HEK293T (cell line): ENCODE measurements around the gene GPR85.

Experiments
- CTCF ChIA-PET: fragments of 350-600 bp; formaldehyde crosslinking; extraction: SDS; loops from one replicate; lab custom pipeline; 2021; ENCODE audit warnings: antibody characterized with exemption, inconsistent platforms; lab: Yijun Ruan, JAX
- POLR2A ChIA-PET: fragments of 350-600 bp; formaldehyde crosslinking; extraction: SDS; loops from one replicate; lab custom pipeline; 2020; ENCODE audit warnings: antibody characterized with exemption, inconsistent platforms; lab: Yijun Ruan, JAX
- DNase-seq: peaks from one replicate; pipeline ENCODE4 v3.0.0; 2012; ENCODE audit warnings: mixed read lengths; ENCODE audit errors: extremely low spot score
- ARNT ChIP-seq: fragments of 450-650 bp; IDR thresholded peaks from 2 replicates; pipeline ENCODE4 v1.6.1; 2017; ENCODE audit warnings: mild to moderate bottlenecking
- BHLHE40 ChIP-seq: fragments of 450-650 bp; IDR thresholded peaks from 2 replicates; pipeline ENCODE4 v1.6.1; 2016; ENCODE audit warnings: mild to moderate bottlenecking, moderate library complexity, borderline replicate concordance
- CTBP1 ChIP-seq: fragments of 450-650 bp; IDR thresholded peaks from 2 replicates; pipeline ENCODE4 v1.6.1; 2016; ENCODE audit warnings: borderline replicate concordance
- ELF4 ChIP-seq: fragments of 450-650 bp; IDR thresholded peaks from 2 replicates; pipeline ENCODE4 v1.6.1; 2017; ENCODE audit warnings: antibody characterized with exemption
- FOXA1 ChIP-seq: fragments of 450-650 bp; IDR thresholded peaks from 2 replicates; pipeline ENCODE4 v1.6.1; 2016; ENCODE audit warnings: mild to moderate bottlenecking
- FOXK2 ChIP-seq: fragments of 450-650 bp; IDR thresholded peaks from 2 replicates; pipeline ENCODE4 v1.6.1; 2016; ENCODE audit warnings: mild to moderate bottlenecking
- FOXM1 ChIP-seq: fragments of 450-650 bp; IDR thresholded peaks from 2 replicates; pipeline ENCODE4 v1.6.1; 2017; ENCODE audit warnings: mild to moderate bottlenecking, borderline replicate concordance
- HDGF ChIP-seq: fragments of 450-650 bp; IDR thresholded peaks from 2 replicates; pipeline ENCODE4 v1.6.1; 2017; ENCODE audit warnings: antibody characterized with exemption, borderline replicate concordance
- L3MBTL2 ChIP-seq: fragments of 450-650 bp; conservative IDR thresholded peaks from 2 replicates; pipeline ENCODE4 v1.6.1; 2016; ENCODE audit warnings: mild to moderate bottlenecking
- LEF1 ChIP-seq: fragments of 450-650 bp; IDR thresholded peaks from 2 replicates; pipeline ENCODE4 v1.6.1; 2017; ENCODE audit warnings: mild to moderate bottlenecking, borderline replicate concordance
- NFRKB ChIP-seq: fragments of 450-650 bp; IDR thresholded peaks from 2 replicates; pipeline ENCODE4 v1.6.1; 2016; ENCODE audit warnings: mild to moderate bottlenecking, moderate library complexity
- SP1 ChIP-seq: fragments of 450-650 bp; IDR thresholded peaks from 2 replicates; pipeline ENCODE4 v1.6.1; 2017
- SUZ12 ChIP-seq: fragments of 450-650 bp; IDR thresholded peaks from 2 replicates; pipeline ENCODE4 v1.6.1; 2016; ENCODE audit warnings: mild to moderate bottlenecking
- TARDBP ChIP-seq: fragments of 450-650 bp; IDR thresholded peaks from 2 replicates; pipeline ENCODE4 v1.6.1; 2016
- ZNF384 ChIP-seq: fragments of 450-650 bp; IDR thresholded peaks from 2 replicates; pipeline ENCODE4 v1.6.1; 2016
- TF ChIP-seq, protein P1 (sequence below): fragments of 450-650 bp; IDR thresholded peaks from 2 replicates; pipeline ENCODE4 v1.6.1; 2016

Gene GPR85

DNA sequence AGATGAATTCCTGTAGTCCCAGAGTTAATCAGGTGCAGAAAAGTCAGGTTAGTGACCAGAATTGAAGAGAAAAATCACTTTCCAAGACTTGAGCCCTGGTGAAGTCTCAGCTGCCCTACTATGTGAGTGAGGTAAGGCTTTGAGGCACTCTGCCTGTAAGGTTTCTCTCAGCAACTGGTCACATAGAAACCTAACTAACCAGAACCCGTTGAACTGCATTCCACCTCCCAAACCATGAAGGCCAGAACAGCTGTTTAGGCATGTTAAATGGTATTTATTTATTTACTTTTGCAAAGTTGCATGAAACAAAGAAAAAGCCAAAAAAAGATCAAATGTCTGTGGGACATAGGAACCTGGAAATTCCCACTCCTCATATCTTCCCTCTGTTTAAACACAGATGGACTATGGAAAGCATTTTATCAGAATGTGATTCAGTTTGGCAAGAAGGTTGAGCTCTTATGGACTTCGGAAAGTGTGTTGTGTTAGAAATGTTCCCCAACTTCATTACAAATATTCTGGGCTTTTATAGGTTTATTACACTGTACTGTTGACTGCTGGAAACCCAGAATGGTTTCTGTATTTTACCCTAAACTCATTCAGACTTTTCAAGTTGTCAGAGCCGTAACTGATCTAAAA is 12.8 kb upstream of the GPR85 start:
- CTCF ChIA-PET: interaction anchor here (1.1 kb wide), 1 partner anchor 10 kb away, joined by 3 read pairs; no protein-coding TSS in a partner anchor
- DNase-seq: no peak
- POLR2A ChIA-PET: interaction anchor here (1.1 kb wide), 1 partner anchor 11 kb away, joined by 3 read pairs; no protein-coding TSS in a partner anchor
- TF ChIP-seq LEF1 (no peak), FOXA1 (no peak), HDGF (no peak), SUZ12 (no peak), FOXM1 (no peak), FOXK2 (no peak), SP1 (no peak), TARDBP (no peak), NFRKB (no peak), ZNF384 (no peak), BHLHE40 (no peak), ARNT (no peak), CTBP1 (no peak), ELF4 (no peak)
- TF ChIP-seq, protein P1, sequence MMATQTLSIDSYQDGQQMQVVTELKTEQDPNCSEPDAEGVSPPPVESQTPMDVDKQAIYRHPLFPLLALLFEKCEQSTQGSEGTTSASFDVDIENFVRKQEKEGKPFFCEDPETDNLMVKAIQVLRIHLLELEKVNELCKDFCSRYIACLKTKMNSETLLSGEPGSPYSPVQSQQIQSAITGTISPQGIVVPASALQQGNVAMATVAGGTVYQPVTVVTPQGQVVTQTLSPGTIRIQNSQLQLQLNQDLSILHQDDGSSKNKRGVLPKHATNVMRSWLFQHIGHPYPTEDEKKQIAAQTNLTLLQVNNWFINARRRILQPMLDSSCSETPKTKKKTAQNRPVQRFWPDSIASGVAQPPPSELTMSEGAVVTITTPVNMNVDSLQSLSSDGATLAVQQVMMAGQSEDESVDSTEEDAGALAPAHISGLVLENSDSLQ: no peak

DNA sequence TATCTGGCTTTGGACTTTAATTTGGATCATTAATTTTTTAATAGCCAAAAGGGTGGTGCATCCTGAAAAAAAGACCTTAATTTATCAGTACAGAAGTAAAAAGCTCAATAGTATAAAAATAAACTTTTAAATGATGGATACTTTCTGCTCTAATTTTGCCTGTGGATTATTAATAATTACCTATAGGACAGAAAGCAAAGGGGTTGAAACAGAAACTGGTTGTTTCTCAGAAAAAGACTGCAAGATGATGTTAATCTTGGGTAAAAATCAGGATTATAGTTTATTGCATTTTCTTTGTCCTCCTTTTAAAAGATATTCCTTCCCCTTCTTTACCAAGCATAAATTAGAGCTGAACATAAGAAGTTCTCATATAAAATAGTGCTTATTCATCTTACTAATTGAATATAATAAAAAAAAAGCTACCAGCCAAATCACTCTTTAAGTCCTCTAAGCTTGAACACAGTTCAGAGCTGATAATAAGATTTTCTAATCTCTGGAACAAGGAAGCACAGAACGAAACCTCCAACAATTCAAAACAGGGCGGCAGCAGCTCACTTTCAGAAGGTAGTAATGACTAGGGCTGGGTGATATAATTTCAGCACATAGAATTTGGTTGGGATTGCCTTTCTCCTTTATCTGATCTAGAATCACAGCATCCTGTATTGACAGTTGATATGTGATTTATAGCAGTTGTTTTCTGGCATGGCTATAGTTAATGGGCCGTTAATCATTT is 8.1 kb upstream of the GPR85 start:
- ChIA-PET POLR2A (interaction anchor here (1.8 kb wide), 1 partner anchor 8 kb away, joined by 4 read pairs; the partner anchor contains the start of gene GPR85), CTCF (no interaction called here)
- DNase-seq: no peak
- TF ChIP-seq, protein P1: 0 out of 2 replicates have a peak, but pooled peaks have one; percentile 7
- TF ChIP-seq L3MBTL2: no peak

DNA sequence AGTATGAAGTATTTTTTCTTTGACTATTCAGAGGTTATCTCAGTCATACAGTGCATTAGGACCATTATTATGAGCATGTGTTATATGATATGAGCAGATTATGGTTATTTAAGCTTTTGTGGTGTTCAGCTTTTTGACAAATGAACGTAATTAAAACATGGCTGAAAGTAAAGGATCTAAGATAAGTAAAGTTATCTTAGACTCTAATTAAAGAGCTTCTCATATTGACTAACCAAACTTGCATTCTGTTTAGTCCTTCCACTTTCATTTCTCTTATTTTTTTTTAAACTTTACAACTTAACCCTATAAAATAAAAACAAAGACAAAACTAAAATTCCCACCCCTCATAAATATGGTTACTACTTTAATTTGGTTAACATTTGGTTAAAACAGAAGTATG is 6.9 kb upstream of the GPR85 start:
- CTCF ChIA-PET: interaction anchor here (0.5 kb wide), 1 partner anchor 533 kb away, joined by 4 read pairs; no protein-coding TSS in a partner anchor
- no peak for DNase-seq
- POLR2A ChIA-PET: interaction anchor here (1.0 kb wide), 1 partner anchor 155 kb away, joined by 3 read pairs; no protein-coding TSS in a partner anchor
- no peak for TF ChIP-seq ZNF384
- TF ChIP-seq FOXA1: no peak
- no peak for TF ChIP-seq LEF1
- no peak for TF ChIP-seq HDGF
- no peak for TF ChIP-seq CTBP1
- TF ChIP-seq BHLHE40: no peak
- TF ChIP-seq FOXM1: no peak
- TF ChIP-seq, protein P1: no peak
- no peak for TF ChIP-seq ARNT
- TF ChIP-seq NFRKB: no peak
- no peak for TF ChIP-seq SUZ12
- TF ChIP-seq TARDBP: no peak
- TF ChIP-seq L3MBTL2: no peak

DNA sequence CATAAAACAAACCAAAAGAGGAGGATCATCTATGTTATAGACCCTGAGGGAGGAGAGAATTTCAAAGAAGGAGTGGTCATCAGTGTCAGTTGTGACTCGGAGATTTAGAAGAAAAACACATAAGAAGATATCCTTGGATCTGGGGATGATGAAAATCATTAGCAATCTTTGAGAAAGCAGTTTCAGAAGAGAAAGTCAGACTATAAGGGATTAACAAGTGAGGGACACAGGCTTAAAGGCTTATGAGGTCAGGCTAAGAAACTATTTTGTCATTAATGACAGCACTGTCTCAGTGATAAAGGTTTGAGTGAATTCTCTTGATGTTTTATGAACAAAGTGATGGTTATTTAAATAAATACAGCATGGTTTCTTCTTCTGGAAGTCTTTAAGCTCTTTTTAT is 6.1 kb upstream of the GPR85 start:
- TF ChIP-seq CTBP1: no peak
- TF ChIP-seq BHLHE40: no peak
- TF ChIP-seq NFRKB: no peak
- no peak for TF ChIP-seq TARDBP
- no peak for TF ChIP-seq ELF4
- TF ChIP-seq ARNT: no peak
- no peak for TF ChIP-seq L3MBTL2
- no peak for TF ChIP-seq FOXA1
- no peak for TF ChIP-seq HDGF
- no peak for TF ChIP-seq LEF1
- TF ChIP-seq ZNF384: no peak
- no peak for TF ChIP-seq SP1
- no peak for TF ChIP-seq FOXK2
- TF ChIP-seq, protein P1: no peak
- no peak for TF ChIP-seq FOXM1
- POLR2A ChIA-PET: no interaction called here
- no peak for DNase-seq
- CTCF ChIA-PET: no interaction called here
